GM04504 (cell line): Measurements from ENCODE around the gene INHA.

Experiments used
- DNase-seq: peaks from one replicate; pipeline ENCODE4 v3.0.0-alpha.2; 2012; ENCODE audit warnings: low read depth

The INHA gene

GRCh38 chr2:219572237-219573001, at the start of gene INHA:
INHA (plus strand) TSS chr2:219572310; CDS start chr2:219572375, 65 bp downstream.
- DNase-seq, result no peak

GRCh38 chr2:219523031-219523671, 49.0 kb upstream of the INHA start:
- no peak for DNase-seq

- DNase-seq, result no peak
Observed at GRCh38 chr2:219524817-219525216, 47.3 kb upstream of the INHA start.

- no peak for DNase-seq
Observed at GRCh38 chr2:219525533-219526232, 46.4 kb upstream of the INHA start.

- DNase-seq, result no peak
Observed at GRCh38 chr2:219526320-219527075, 45.6 kb upstream of the INHA start.

- no peak for DNase-seq
Observed at GRCh38 chr2:219527076-219527394, 45.1 kb upstream of the INHA start.

GRCh38 chr2:219527472-219527871, 44.6 kb upstream of the INHA start:
- no peak for DNase-seq

GRCh38 chr2:219530048-219530963, 41.8 kb upstream of the INHA start:
- peak; percentile 58 for DNase-seq

- DNase-seq, result no peak
Observed at GRCh38 chr2:219531639-219532377, 40.3 kb upstream of the INHA start.

- DNase-seq, result no peak
Observed at GRCh38 chr2:219532378-219532649, 39.8 kb upstream of the INHA start.

- no peak for DNase-seq
Observed at GRCh38 chr2:219533930-219534661, 38.0 kb upstream of the INHA start.

- no peak for DNase-seq
Observed at GRCh38 chr2:219536425-219536824, 35.7 kb upstream of the INHA start.

GRCh38 chr2:219536967-219537366, 35.1 kb upstream of the INHA start:
- DNase-seq, result no peak

GRCh38 chr2:219537657-219538488, 34.2 kb upstream of the INHA start:
- no peak for DNase-seq

- no peak for DNase-seq
Observed at GRCh38 chr2:219538504-219538951, 33.6 kb upstream of the INHA start.

GRCh38 chr2:219538956-219539788, 32.9 kb upstream of the INHA start:
- no peak for DNase-seq

- no peak for DNase-seq
Observed at GRCh38 chr2:219539926-219540678, 32.0 kb upstream of the INHA start.
